GM12878 (cell line): ENCODE results near the gene PIEZO2. TPM values are rescaled to one million over a fixed set of nuclear protein-coding genes. Genes with fewer than 3 reads are reported as not detected.

Experiments
- ATAC-seq: fragments of 200-7000 bp; cut with Tn5 transposase; 3 replicates; pipeline ENCODE4 v1.9.1; 2020; ENCODE audit warnings: mild to moderate bottlenecking, moderate library complexity
- BruUV-seq: library from RNA; stranded (reverse); fragments of 400-500 nt; replicated peaks from 2 replicates; lab custom pipeline; 2021; lab: Mats Ljungman, UMichigan
- CTCF ChIA-PET: fragments of 300-600 bp; sonication (Branson Sonifier 250); formaldehyde crosslinking; extraction: SDS; loops from one replicate; lab custom pipeline; 2021; ENCODE audit warnings: inconsistent platforms; lab: Yijun Ruan, JAX
- POLR2A ChIA-PET: fragments of 350-600 bp; formaldehyde crosslinking; extraction: SDS; loops from one replicate; lab custom pipeline; 2021; ENCODE audit warnings: inconsistent platforms; lab: Charles Lee
- RAD21 ChIA-PET: fragments of 300-600 bp; sonication (Branson Sonifier 250); formaldehyde crosslinking; loops from one replicate; lab custom pipeline; 2023; ENCODE audit warnings: antibody characterized with exemption; ENCODE audit not compliant: unreplicated experiment; lab: Charles Lee
- SMC1A ChIA-PET: fragments of 300-600 bp; sonication (Branson Sonifier 250); formaldehyde crosslinking; loops from one replicate; lab custom pipeline; 2023; ENCODE audit not compliant: unreplicated experiment, uncharacterized antibody; lab: Charles Lee
- DNase-seq: peaks from one replicate; pipeline ENCODE4 v3.0.0-alpha.2; 2011; ENCODE audit warnings: low read depth, low spot score
- FAIRE-seq: peaks from 3 replicates; lab custom pipeline; 2011; peaks lifted over from hg19 to GRCh38; lab: Jason Lieb, UNC
- H2AFZ ChIP-seq: 2 replicates; pipeline ENCODE4 v1.6.0; 2011; ENCODE audit warnings: low read depth, low read length, control low read depth; ENCODE audit not compliant: control insufficient read depth
- H3K27ac ChIP-seq: 2 replicates; pipeline ENCODE4 v1.5.1; 2011; ENCODE audit warnings: control low read depth; ENCODE audit not compliant: control insufficient read depth, insufficient read depth
- H3K27me3 ChIP-seq, 2 experiments: replicated peaks in 1 of 2; 2 replicates each; pipeline versions ENCODE4 v1.6.0 to v1.6.1; 2011; ENCODE audit warnings: low read length in 1 of 2; ENCODE audit not compliant: control insufficient read depth in 2 of 2, insufficient read depth in 2 of 2
- H3K36me3 ChIP-seq, 2 experiments: 2 replicates each; pipeline ENCODE4 v1.5.1; 2011; ENCODE audit warnings: low read length in 1 of 2; ENCODE audit not compliant: control insufficient read depth in 2 of 2, insufficient read depth in 2 of 2
- H3K4me1 ChIP-seq: 2 replicates; pipeline ENCODE4 v1.6.1; 2011; ENCODE audit warnings: mild to moderate bottlenecking, low read length, moderate library complexity, mixed read lengths; ENCODE audit not compliant: control insufficient read depth, insufficient read depth
- H3K4me2 ChIP-seq: 2 replicates; pipeline ENCODE4 v1.6.0; 2011; ENCODE audit warnings: control low read depth; ENCODE audit not compliant: control insufficient read depth, insufficient read depth
- H3K4me3 ChIP-seq: fragments of 200-600 bp; sonication (generic); 2 replicates; pipeline ENCODE4 v1.5.1; 2016
- H3K79me2 ChIP-seq: 2 replicates; pipeline ENCODE4 v1.6.0; 2011; ENCODE audit warnings: low read length; ENCODE audit not compliant: control insufficient read depth, insufficient read depth
- H3K9ac ChIP-seq: 2 replicates; pipeline ENCODE4 v1.8.0; 2011; ENCODE audit warnings: low read length, control low read depth, mixed read lengths; ENCODE audit not compliant: control insufficient read depth, insufficient read depth
- H3K9me3 ChIP-seq: replicated peaks from 3 replicates; pipeline ENCODE4 v1.5.1; 2011; ENCODE audit warnings: mild to moderate bottlenecking, low read length; ENCODE audit not compliant: control insufficient read depth, insufficient read depth
- H4K20me1 ChIP-seq: 2 replicates; pipeline ENCODE4 v1.6.0; 2011; ENCODE audit not compliant: control insufficient read depth, insufficient read depth
- ATF2 ChIP-seq: IDR thresholded peaks from 2 replicates; pipeline ENCODE4 v1.6.1; 2012; ENCODE audit warnings: low read length, inconsistent platforms
- ATF7 ChIP-seq: fragments of 450-650 bp; IDR thresholded peaks from 2 replicates; pipeline ENCODE4 v1.6.1; 2016; ENCODE audit warnings: low read depth, mild to moderate bottlenecking
- E2F8 ChIP-seq: fragments of 450-650 bp; IDR thresholded peaks from 2 replicates; pipeline ENCODE4 v1.6.1; 2018; ENCODE audit warnings: mild to moderate bottlenecking, low read depth, moderate library complexity; ENCODE audit not compliant: partially characterized antibody
- EED ChIP-seq: sonication (generic); IDR thresholded peaks from 2 replicates; pipeline ENCODE4 v1.6.1; 2016; ENCODE audit warnings: antibody characterized with exemption, low read depth
- HCFC1 ChIP-seq: fragments of 150-350 bp; IDR thresholded peaks from 2 replicates; pipeline ENCODE4 v1.6.1; 2014; ENCODE audit warnings: low read length
- KLF5 ChIP-seq: fragments of 450-650 bp; IDR thresholded peaks from 2 replicates; pipeline ENCODE4 v1.6.1; 2014; ENCODE audit warnings: mild to moderate bottlenecking; ENCODE audit not compliant: partially characterized antibody
- NBN ChIP-seq: fragments of 450-650 bp; IDR thresholded peaks from 2 replicates; pipeline ENCODE4 v1.6.1; 2016
- PAX5 ChIP-seq: IDR thresholded peaks from 2 replicates; pipeline ENCODE4 v1.6.1; 2011; ENCODE audit warnings: low read depth, low read length, borderline replicate concordance
- PAX8 ChIP-seq: fragments of 450-650 bp; IDR thresholded peaks from 2 replicates; pipeline ENCODE4 v1.6.1; 2017; ENCODE audit warnings: mild to moderate bottlenecking, moderate library complexity
- SIN3A ChIP-seq: IDR thresholded peaks from 2 replicates; pipeline ENCODE4 v1.6.1; 2012; ENCODE audit warnings: low read depth, low read length, improper control_type of control experiment
- SIX5 ChIP-seq: IDR thresholded peaks from 2 replicates; pipeline ENCODE4 v1.6.1; 2011; ENCODE audit warnings: mild to moderate bottlenecking, low read depth, low read length, moderate library complexity; ENCODE audit not compliant: severe bottlenecking
- SMAD5 ChIP-seq: IDR thresholded peaks from 2 replicates; pipeline ENCODE4 v1.6.1; 2016; ENCODE audit warnings: antibody characterized with exemption, low read depth
- WRNIP1 ChIP-seq: IDR thresholded peaks from 2 replicates; pipeline ENCODE4 v1.6.1; 2011; ENCODE audit warnings: low read depth, low read length, improper control_type of control experiment, borderline replicate concordance
- ZBED1 ChIP-seq: IDR thresholded peaks from 2 replicates; pipeline ENCODE4 v1.6.1; 2016; ENCODE audit warnings: borderline replicate concordance
- ZNF217 ChIP-seq: fragments of 450-650 bp; IDR thresholded peaks from 2 replicates; pipeline ENCODE4 v1.6.1; 2017; ENCODE audit warnings: antibody characterized with exemption, mild to moderate bottlenecking
- ZNF622 ChIP-seq: fragments of 450-650 bp; IDR thresholded peaks from 2 replicates; pipeline ENCODE4 v1.6.1; 2017; ENCODE audit warnings: mild to moderate bottlenecking, inconsistent platforms
- ZSCAN29 ChIP-seq: fragments of 450-650 bp; IDR thresholded peaks from 2 replicates; pipeline ENCODE4 v1.6.1; 2017; ENCODE audit warnings: mild to moderate bottlenecking, moderate library complexity
- WGBS: methylation state at CpG from one replicate; pipeline ENCODE4 v1.1.6; 2016; ENCODE audit warnings: low lambda C conversion rate; ENCODE audit not compliant: insufficient replicate concordance, insufficient coverage; ENCODE audit errors: missing lambda C conversion rate; 5-methylcytosine and 5-hydroxymethylcytosine counted together
- in situ Hi-C: fragments of 300-500 bp; cut with MboI; formaldehyde crosslinking; loops from 9 replicates; pipeline ENCODE4 v1.14.3; 2018; ENCODE audit warnings: mixed read lengths
- intact Hi-C: fragments of 100-400 bp; cut with micrococcal nuclease; formaldehyde crosslinking; loops from one replicate; pipeline ENCODE4 v1.14.2; 2022; ENCODE audit not compliant: unreplicated experiment
- polyA plus RNA-seq, 11 experiments: library from polyadenylated mRNA; depleted of rRNA in 4 of 11; unstranded in 6 of 11; stranded (reverse) in 5 of 11; fragments of >200 nt; fragmentation: Nextera tagmentation in 4 of 11; fragmentation: Illumina TruSeq in 1 of 11; extraction: Ambion mirVana in 4 of 11; extraction: Trizol in 1 of 11; gene quantifications; 1 replicate in 1 of 11; 2 replicates in 10 of 11; pipeline versions ENCODE4 v1.2.1 to v1.2.3, GENCODE V29; 2011 to 2016; ENCODE audit warnings: inconsistent platforms in 2 of 11, missing spikeins in 2 of 11, low read depth in 1 of 11
- total RNA-seq, 4 experiments: library from RNA; depleted of rRNA in 3 of 4; stranded (reverse); fragments of >200 nt in 3 of 4; fragmentation: Illumina TruSeq in 1 of 4; extraction: Trizol in 1 of 4; gene quantifications; 2 replicates each; pipeline versions ENCODE4 v1.2.1 to v1.2.3, GENCODE V29; 2013 to 2021

The PIEZO2 gene
- total and polyA plus RNA-seq, 10 of the 15 experiments (the other 5 are each of a cell fraction or from before 2014, with no cell fraction given): 6.7 to 42.3 (median 27.4) TPM

- Histone ChIP-seq H3K9ac (no peak overlapping the region), H3K4me2 (no peak overlapping the region), H3K27ac (no peak overlapping the region), H2AFZ (no peak overlapping the region), H3K9me3 (peaks cover 3% of the 10 kb centered on the region; the same call in 2 of the 3 replicates), H3K36me3 (peaks cover 0 to 17% of the 10 kb centered on the region in 2 experiments; a peak in 2 of 4 replicates), H3K79me2 (no peaks in the 10 kb centered on the region), H3K4me3 (no peak overlapping the region), H4K20me1 (no peaks in the 10 kb centered on the region), H3K27me3 (no peaks in the 10 kb centered on the region), H3K4me1 (peaks cover 17% of the 10 kb centered on the region)
- ChIA-PET POLR2A (interaction anchor here (1.0 to 1.4 kb wide), 3 partner anchors 14 to 44 kb away, joined by 3 read pairs; no protein-coding TSS in a partner anchor), RAD21 (interaction anchor here (1.0 to 6.4 kb wide), 7 partner anchors 10 to 261 kb away, joined by 3 to 53 read pairs (median 5); no protein-coding TSS in a partner anchor), CTCF (interaction anchor here (1.1 to 1.9 kb wide), 3 partner anchors 17 to 147 kb away, joined by 3 to 8 read pairs (median 4); no protein-coding TSS in a partner anchor), SMC1A (interaction anchor here (0.6 to 8.2 kb wide), 9 partner anchors 10 to 198 kb away, joined by 3 to 96 read pairs (median 5); no protein-coding TSS in a partner anchor)
- TF ChIP-seq SMAD5 (no peak), SIN3A (no peak), ATF7 (no peak), ATF2 (no peak), NBN (no peak), SIX5 (no peak), KLF5 (no peak), ZNF217 (no peak), WRNIP1 (no peak), ZBED1 (no peak), PAX8 (no peak), E2F8 (no peak), PAX5 (no peak), ZSCAN29 (no peak), HCFC1 (no peak), ZNF622 (no peak), EED (no peak)
- in situ Hi-C loops: no loop called here
- no TSS peak for BruUV-seq
- FAIRE-seq: no peak
- ATAC-seq: no peak
- no peak for DNase-seq
- intact Hi-C loops: no loop called here
- WGBS: 79% methylated on average over 2 of the region's 2 CpGs
Observed at GRCh38 chr18:10893196-10893595, 256.2 kb downstream of the PIEZO2 start.
